Upper lobe of right lung (tissue), 1 donor: ENCODE measurements around the gene CNPY4. TPM values are rescaled to one million over a fixed set of nuclear protein-coding genes. Genes with fewer than 3 reads are reported as not detected.
"Not testable (repeated sequence)": the region's sequence is repeated elsewhere in the genome, so short reads cannot be mapped to it uniquely, and the experiment has no call there.

Experiments
- ATAC-seq: fragments of 200-7000 bp; cut with Tn5 transposase; one replicate; pipeline ENCODE4 v1.9.1; 2020; ENCODE audit warnings: mild to moderate bottlenecking, moderate library complexity
- DNase-seq: peaks from one replicate; pipeline ENCODE4 v3.0.0-alpha.2; 2020
- H3K27ac ChIP-seq: fragments of 200-600 bp; one replicate; pipeline ENCODE4 v1.8.0; 2022
- H3K27me3 ChIP-seq: fragments of 200-600 bp; one replicate; pipeline ENCODE4 v1.8.0; 2022; ENCODE audit warnings: mild to moderate bottlenecking
- H3K36me3 ChIP-seq: fragments of 200-600 bp; one replicate; pipeline ENCODE4 v1.8.0; 2022
- H3K4me1 ChIP-seq: fragments of 200-600 bp; one replicate; pipeline ENCODE4 v1.8.0; 2022
- H3K4me3 ChIP-seq: fragments of 200-600 bp; one replicate; pipeline ENCODE4 v1.8.0; 2022; ENCODE audit warnings: mild to moderate bottlenecking
- H3K9me3 ChIP-seq: fragments of 200-600 bp; one replicate; pipeline ENCODE4 v1.8.0; 2022
- intact Hi-C: fragments of 100-400 bp; cut with DNase I; formaldehyde crosslinking; loops from one replicate; pipeline ENCODE4 v1.11.0; 2022
- total RNA-seq: library from RNA; stranded (reverse); fragmentation: NEBNext Ultra II Directional; extraction: Animal tissue kit (Norgen Biotek cat#: 25700); gene quantifications from one replicate; pipeline ENCODE4 v1.2.1, GENCODE V29; 2021
- TF ChIP-seq, protein P1 (sequence below): fragments of 200-600 bp; IDR thresholded peaks from one replicate; pipeline ENCODE4 v1.8.0; 2022; ENCODE audit warnings: antibody characterized with exemption
- donor health status: DM: no; HTN: yes; CAD: no; lungs with severe emphysema.

CNPY4 gene
- total RNA-seq, 1 donor from 2014 or later = 9.8 TPM

DNA sequence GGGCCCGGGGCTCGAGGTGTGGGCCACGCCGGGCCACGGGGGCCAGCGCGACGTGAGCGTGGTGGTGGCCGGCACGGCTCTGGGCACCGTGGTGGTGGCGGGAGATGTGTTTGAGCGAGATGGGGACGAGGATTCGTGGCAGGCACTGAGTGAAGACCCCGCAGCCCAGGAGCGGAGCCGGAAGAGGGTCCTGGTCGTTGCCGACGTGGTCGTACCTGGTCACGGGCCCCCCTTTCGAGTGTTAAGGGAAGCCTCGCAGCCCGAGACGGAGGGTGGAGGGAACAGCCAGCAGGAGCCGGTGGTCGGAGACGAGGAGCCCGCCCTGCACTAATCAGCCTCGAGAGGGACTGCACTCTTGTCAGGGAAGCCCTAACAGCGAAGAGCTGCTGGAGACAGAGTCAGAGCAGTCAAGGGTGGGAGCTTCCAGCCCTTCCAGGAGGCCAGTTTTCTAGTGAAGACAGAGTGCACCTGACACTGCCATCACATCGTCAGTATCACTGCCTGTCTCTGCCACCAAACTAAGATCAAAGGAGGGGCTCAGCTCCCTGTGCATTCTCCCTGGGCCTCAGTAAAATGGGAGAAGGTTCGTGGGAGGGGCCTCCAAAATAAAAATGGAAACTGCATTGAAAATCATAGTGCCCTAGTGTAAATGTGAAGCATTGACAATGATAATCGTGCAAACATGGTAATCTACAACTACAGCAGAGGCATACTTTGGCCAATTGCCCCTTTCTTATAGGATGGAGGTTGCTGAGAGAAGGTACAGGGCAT is 8.6 kb downstream of the CNPY4 start:
- H3K4me1 ChIP-seq = peaks cover 16% of the 10 kb centered on the region
- TF ChIP-seq, protein P1, sequence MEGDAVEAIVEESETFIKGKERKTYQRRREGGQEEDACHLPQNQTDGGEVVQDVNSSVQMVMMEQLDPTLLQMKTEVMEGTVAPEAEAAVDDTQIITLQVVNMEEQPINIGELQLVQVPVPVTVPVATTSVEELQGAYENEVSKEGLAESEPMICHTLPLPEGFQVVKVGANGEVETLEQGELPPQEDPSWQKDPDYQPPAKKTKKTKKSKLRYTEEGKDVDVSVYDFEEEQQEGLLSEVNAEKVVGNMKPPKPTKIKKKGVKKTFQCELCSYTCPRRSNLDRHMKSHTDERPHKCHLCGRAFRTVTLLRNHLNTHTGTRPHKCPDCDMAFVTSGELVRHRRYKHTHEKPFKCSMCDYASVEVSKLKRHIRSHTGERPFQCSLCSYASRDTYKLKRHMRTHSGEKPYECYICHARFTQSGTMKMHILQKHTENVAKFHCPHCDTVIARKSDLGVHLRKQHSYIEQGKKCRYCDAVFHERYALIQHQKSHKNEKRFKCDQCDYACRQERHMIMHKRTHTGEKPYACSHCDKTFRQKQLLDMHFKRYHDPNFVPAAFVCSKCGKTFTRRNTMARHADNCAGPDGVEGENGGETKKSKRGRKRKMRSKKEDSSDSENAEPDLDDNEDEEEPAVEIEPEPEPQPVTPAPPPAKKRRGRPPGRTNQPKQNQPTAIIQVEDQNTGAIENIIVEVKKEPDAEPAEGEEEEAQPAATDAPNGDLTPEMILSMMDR = no peak
- ATAC-seq = no peak
- H3K4me3 ChIP-seq = peak overlapping the region; percentile 88
- intact Hi-C loops = no loop called here
- no peaks in the 10 kb centered on the region for H3K27me3 ChIP-seq
- H3K27ac ChIP-seq = peak overlapping the region; percentile 95
- no peaks in the 10 kb centered on the region for H3K9me3 ChIP-seq
- H3K36me3 ChIP-seq = no peaks in the 10 kb centered on the region
- no peak for DNase-seq

DNA sequence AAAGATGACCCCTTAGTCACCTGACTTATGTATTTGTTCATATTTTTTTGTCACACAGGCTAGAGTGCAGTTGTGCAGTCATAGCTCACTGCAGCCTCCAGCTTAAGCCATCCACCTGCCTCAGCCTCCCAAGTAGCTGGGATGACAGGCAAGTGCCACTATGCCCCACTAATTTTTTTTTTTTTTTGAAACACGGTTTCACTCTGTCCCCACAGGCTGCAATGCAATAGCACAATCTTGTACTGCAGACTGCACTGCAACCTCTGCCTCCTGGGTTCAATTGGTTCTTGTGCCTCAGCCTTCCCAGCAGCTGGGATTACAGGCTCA is 9.2 kb downstream of the CNPY4 start:
- Histone ChIP-seq H3K9me3 (no peaks in the 10 kb centered on the region), H3K27ac (no peak overlapping the region), H3K4me3 (no peak overlapping the region), H3K36me3 (no peaks in the 10 kb centered on the region), H3K27me3 (no peaks in the 10 kb centered on the region), H3K4me1 (peaks cover 16% of the 10 kb centered on the region)
- ATAC-seq = no peak
- intact Hi-C loops = no loop called here
- TF ChIP-seq, protein P1 = no peak
- DNase-seq = no peak

DNA sequence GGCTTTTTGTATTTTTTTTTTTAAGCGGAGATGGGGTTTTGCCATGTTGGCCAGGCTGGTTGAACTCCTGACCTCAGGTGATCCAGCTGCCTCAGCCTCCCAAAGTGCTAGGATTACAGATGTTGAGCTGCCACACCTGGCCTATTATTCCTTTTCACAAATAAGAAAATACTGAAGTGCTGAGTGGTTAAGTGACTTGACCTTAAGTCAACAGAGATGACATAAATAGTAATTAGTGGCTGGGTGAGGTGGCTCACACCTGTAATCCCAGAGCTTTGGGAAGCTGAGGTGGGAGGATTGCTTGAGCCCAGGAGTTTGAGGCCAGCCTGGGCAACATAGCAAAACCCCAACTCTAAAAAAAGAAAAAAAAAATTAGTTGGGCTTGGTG is 10.8 kb downstream of the CNPY4 start:
- H3K27ac ChIP-seq, DNase-seq, H3K4me3 ChIP-seq, H3K9me3 ChIP-seq, ATAC-seq, H3K27me3 ChIP-seq, H3K36me3 ChIP-seq: not testable (repeated sequence)
- intact Hi-C loops = loop anchor here (10.0 kb wide), 1 partner anchor 85 kb away; the partner anchor contains the start of gene PVRIG
- H3K4me1 ChIP-seq = peaks cover 16% of the 10 kb centered on the region

DNA sequence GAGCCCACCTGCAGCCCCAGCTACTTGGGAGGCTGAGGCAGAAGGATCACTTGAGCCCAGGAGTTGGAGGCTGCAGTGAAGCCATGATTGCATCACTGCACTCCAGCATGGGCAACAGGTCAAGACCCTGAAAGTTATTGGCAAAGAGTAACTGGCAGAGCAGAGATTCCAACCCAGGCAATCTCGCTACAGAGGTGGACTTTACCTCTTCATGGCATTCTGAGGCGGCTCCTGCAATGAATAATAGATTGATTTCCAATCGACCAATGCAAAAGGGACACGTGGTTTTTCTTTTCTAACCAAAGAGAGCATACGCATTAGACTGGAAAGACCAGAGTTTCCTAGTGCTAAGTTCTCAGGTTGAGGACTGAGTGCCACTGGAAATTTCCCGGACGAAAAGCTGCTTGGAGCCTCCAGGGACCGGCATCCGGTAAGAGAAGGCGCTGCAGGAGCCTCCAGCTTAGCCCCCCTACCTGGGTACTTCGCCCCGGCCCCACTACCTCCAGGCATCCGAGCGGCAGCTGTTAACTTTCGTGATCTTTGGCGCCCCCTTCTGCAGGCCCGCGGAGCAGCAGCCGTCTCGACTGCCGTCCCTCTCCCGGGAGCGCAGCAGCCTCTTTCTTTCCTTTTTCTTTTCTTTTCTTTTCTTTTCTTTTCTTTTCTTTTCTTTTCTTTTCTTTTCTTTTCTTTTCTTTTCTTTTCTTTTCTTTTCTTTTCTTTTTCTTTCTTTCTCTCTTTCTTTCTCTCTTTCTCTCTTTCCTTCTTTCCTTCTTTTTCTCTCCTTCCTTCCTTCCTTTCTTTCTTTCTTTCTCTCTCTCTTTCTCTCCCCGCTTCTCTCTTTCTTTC is 11.4 kb downstream of the CNPY4 start:
- intact Hi-C loops = loop anchor here (10.0 kb wide), 1 partner anchor 84 kb away; the partner anchor contains the start of gene PVRIG
- no peaks in the 10 kb centered on the region for H3K27me3 ChIP-seq
- ATAC-seq = peak; percentile 45
- no peak overlapping the region for H3K4me3 ChIP-seq
- peak; percentile 88 for DNase-seq
- no peaks in the 10 kb centered on the region for H3K36me3 ChIP-seq
- H3K27ac ChIP-seq = no peak overlapping the region
- no peaks in the 10 kb centered on the region for H3K9me3 ChIP-seq
- TF ChIP-seq, protein P1 = peak; percentile 87
- peaks cover 12% of the 10 kb centered on the region for H3K4me1 ChIP-seq

DNA sequence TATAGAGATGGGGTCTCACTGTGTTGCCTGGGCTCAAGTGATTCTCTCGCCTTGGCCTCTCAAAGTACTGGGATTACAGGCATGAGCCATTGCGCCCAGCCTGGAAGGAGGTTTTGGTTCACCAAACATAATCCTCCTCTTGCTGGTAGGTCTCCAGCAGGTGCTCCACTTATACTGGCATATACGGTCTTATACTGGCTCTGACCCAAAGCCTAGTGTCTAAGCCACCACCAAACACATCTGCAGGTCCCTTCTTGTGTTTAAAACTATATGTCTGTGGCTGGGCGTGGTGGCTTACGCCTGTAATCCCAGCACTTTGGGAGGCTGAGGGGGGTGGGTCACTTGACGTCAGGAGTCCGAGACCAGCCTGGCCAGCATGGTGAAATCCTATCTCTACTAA is 12.7 kb downstream of the CNPY4 start:
- TF ChIP-seq, protein P1 = no peak
- H3K4me1 ChIP-seq = peaks cover 6% of the 10 kb centered on the region
- ATAC-seq (no peak), DNase-seq (no peak)
- intact Hi-C loops = loop anchor here (10.0 kb wide), 1 partner anchor 83 kb away; the partner anchor contains the start of gene PVRIG
- no peaks in the 10 kb centered on the region for H3K36me3 ChIP-seq
- no peak overlapping the region for H3K4me3 ChIP-seq
- H3K27me3 ChIP-seq = no peaks in the 10 kb centered on the region
- H3K27ac ChIP-seq = no peak overlapping the region
- no peaks in the 10 kb centered on the region for H3K9me3 ChIP-seq

DNA sequence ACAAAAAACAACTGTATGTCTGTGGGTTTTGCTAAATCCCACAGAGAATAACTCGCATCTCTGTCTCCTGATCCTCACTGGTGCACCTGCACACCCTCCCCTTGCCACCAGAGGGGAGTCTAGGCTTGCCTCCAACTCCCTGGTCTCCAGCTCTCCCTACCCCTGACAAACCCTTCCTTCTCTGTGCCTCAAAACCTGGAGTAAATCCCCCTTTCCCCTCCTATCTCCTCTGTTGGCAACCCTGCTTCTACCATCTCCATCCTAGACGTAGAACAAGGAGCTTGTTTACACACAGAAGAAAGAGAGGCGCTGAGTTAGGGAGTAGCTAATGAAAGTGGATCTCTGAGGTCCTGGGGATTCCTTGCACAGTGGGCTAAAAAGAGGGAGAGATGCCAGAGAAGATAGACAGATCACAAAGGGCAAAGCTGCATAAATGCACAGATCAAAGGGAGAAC is 13.3 kb downstream of the CNPY4 start:
- Histone ChIP-seq H3K4me1 (peaks cover 6% of the 10 kb centered on the region), H3K36me3 (no peaks in the 10 kb centered on the region), H3K27me3 (no peaks in the 10 kb centered on the region), H3K27ac (no peak overlapping the region), H3K4me3 (no peak overlapping the region), H3K9me3 (no peaks in the 10 kb centered on the region)
- ATAC-seq (peak; percentile 91), DNase-seq (no peak)
- TF ChIP-seq, protein P1 = peak; percentile 77
- intact Hi-C loops = loop anchor here (10.0 kb wide), 1 partner anchor 82 kb away; the partner anchor contains the start of gene PVRIG
